H1 (cell line): ENCODE measurements around the gene FAM234A. TPM values are rescaled to one million over a fixed set of nuclear protein-coding genes. Genes with fewer than 3 reads are reported as not detected.

ENCODE experiments used
- CHD2 ChIP-seq: IDR thresholded peaks from 2 replicates; pipeline ENCODE4 v1.6.1; 2012; ENCODE audit warnings: low read length, improper control_type of control experiment
- TBP ChIP-seq: IDR thresholded peaks from 2 replicates; pipeline ENCODE4 v1.6.1; 2011; ENCODE audit warnings: low read depth, low read length, improper control_type of control experiment
- polyA plus RNA-seq, 7 experiments: library from polyadenylated mRNA; depleted of rRNA in 3 of 7; stranded (reverse) in 5 of 7; unstranded in 2 of 7; fragments of >200 nt in 5 of 7; fragments of 200-250 nt in 2 of 7; gene quantifications; 1 replicate in 5 of 7; 2 replicates in 1 of 7; 4 replicates in 1 of 7; pipeline versions ENCODE4 v1.2.1 to v1.2.3, GENCODE V29; 2011 to 2013; ENCODE audit warnings: missing spikeins in 2 of 7, mixed read lengths in 2 of 7
- total RNA-seq: library from RNA; stranded (reverse); fragmentation: NEBNext Ultra II Directional; extraction: Animal tissue kit (Norgen Biotek cat#: 25700); gene quantifications from 2 replicates; pipeline ENCODE4 v1.2.1, GENCODE V29; 2021

Gene FAM234A
- total and polyA plus RNA-seq, 2 of the 8 experiments (the other 6 are each of a cell fraction or from before 2014, with no cell fraction given), result 80.6 to 104 TPM

- TF ChIP-seq TBP (no peak), CHD2 (no peak)
These were observed 29.9 kb downstream of the FAM234A start (continued) for GRCh38 chr16:264440-264951.
